GM19438 (cell line): ENCODE results near the gene GNA14.
"Not testable (repeated sequence)": the region's sequence is repeated elsewhere in the genome, so short reads cannot be mapped to it uniquely, and the experiment has no call there.

Experiments
- ATAC-seq: cut with Tn5 transposase; IDR thresholded peaks from one replicate; pipeline ENCODE4 v1.9.1; 2021; ENCODE audit warnings: low read depth; ENCODE audit not compliant: unreplicated experiment

Gene GNA14

DNA sequence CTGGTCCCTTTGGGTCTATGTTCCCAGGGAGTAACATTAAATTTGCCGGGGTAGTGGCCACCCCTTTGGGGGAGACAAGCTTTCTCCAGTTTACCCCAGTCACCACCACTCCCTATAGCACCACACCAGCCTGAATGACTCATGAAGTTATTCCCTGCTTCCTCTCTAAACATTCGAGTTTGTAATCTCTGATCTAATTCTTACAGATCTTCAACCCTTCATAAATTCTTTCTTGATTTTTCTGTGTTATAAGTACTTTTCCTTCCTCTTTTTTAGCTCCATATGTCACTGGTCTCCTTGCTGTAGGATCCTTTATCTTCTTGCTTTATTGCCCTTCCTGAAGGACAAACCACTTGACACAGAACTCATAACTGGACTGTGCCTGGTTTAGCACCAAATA, 55.6 kb downstream of the GNA14 start:
- ATAC-seq: no peak

DNA sequence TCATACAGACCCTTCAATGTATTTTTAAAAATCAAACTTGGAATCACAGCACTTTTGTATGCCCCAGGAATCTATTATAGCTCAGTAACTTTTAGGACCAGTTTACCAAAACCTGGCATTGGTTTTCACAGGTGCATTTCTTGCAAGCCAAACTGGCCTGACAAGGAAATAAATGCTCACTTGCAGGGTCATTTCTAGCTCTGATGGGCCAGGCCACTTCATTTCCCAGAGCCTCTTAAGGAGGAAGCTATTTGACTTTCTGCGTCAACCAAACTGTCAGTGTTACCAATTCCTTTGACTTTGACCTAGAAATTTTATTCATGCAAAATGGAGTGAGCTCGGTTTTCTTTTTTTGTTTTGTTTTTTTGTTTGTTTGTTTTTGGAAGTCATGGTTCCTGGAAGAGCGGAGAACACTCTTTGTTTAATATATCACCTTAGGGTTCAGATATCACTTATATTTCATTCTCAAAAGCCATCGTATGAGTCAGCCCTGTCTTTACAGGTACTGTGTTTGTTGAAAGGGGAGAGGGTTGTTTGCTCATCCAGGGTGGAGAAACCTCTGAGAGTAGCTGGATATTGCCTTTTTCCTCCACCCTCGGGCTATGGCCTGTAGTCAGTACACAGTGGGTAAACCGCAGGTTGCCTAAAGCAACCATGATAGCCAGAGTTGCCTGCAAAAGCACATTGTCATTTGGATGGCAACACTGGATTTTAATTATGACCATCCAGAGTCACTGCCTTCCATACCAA, 58.9 kb downstream of the GNA14 start:
- ATAC-seq: no peak

GRCh38 chr9:77588271-77588937, 59.7 kb downstream of the GNA14 start:
- no peak for ATAC-seq

DNA sequence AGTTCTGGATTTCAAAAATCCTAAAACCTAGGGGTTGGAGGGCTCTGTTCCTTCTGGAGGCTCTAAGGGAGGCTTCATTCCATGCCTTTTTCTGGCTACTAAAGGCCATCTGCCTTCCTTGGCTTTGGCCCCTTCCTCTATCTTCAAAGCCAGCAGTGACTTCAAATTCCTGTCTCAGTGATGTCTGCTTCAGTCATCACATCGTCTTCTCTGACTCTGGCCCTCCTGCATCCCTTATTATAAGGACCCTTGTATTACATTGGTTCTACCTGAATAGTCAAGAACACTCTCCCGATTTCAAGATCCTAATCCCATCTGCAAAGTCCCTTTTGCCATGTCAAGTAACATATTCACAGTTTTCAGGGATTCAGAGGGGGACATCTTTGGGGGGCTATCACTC, 60.3 kb downstream of the GNA14 start:
- no peak for ATAC-seq

DNA sequence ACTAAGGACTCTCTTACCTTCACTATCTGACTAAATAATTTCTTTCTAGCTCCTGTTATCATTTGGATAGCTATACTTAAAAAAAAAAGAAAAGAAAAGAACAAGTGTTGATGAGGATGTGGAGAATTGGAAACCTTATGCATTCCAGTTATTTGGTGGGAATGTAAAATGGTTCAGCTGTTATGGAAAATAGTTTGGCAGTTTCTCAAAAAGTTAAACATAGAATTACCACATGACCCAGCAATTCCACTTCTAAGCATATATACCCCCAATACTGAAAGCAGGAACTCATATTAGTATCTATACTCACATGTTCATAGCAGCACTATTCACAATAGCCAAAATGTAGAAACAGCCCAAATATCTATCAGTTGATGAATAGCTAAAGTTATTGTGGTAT, 61.1 kb downstream of the GNA14 start:
- no peak for ATAC-seq

GRCh38 chr9:77586591-77586990, 61.5 kb downstream of the GNA14 start:
- no peak for ATAC-seq

DNA sequence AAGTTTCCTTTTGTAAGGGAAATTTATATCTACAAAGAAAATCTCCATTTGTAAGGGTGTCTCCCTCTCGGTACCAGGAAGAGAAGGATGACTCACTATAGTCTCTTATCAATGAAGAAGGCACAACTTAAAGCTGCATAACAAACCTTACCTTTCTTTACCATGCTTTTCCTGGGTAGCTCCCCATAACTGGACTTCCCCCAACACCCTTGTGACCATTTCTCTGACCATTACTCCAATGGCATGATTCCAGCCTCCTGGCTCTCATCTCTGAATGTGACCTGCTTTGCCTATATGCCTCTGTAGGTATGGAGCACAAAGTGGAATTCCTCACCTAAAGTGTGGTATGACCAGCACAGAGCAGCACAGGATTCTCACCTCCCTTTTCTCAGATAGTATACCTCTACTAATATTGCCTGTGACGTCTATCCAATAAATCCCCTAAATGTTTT, 62.8 kb downstream of the GNA14 start:
- no peak for ATAC-seq

DNA sequence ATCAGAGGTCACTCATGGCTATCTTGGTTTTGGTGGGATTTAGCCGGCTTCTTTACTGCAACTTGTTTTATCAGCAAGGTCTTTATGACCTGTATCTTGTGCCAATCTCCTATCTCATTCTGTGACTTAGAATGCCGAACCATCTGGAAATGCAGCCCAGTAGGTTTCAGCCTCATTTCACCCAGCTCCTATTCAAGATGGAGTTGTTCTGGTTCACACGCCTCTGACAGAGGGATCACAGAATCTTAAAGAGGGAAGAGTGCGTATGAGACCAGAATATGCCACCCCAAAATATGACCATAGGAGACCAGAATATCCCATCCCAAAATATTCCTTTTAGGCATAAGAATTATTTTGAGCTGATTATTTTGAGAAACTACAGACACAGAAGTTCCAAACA, 63.2 kb downstream of the GNA14 start:
- ATAC-seq: not testable (repeated sequence)

DNA sequence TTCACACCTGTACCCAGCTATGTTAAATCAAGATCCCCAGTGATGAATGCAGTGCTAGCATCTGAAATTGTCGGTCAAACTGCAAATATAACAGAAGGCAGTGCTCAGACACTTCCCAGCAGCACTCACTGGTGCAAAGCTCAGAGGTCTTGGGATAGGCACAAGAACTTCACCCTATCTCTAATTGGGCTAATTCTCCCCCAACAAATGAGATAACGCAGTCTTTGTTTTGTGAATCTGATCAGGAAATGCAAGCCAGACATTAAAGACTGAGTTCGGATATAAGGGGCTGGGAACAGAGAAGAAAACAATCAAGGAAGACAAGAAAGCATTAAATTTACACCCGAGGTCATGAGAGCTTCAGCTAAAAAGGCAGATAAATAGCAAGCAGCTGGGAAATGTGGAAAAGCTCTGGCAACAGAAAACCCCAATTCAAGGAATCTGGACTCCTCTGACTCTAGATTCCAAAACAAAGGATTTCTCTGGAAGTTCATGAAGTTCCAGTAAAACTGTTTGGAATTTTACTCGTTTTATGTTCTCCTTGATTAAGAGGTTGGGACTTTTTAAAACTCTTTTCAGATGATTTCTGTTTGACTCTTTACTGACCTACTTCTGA, 65.1 kb downstream of the GNA14 start:
- ATAC-seq: no peak

- no peak for ATAC-seq
Measured at GRCh38 chr9:77582525-77582924, 65.6 kb downstream of the GNA14 start.

GRCh38 chr9:77575785-77576184, 72.3 kb downstream of the GNA14 start:
- ATAC-seq: no peak

DNA sequence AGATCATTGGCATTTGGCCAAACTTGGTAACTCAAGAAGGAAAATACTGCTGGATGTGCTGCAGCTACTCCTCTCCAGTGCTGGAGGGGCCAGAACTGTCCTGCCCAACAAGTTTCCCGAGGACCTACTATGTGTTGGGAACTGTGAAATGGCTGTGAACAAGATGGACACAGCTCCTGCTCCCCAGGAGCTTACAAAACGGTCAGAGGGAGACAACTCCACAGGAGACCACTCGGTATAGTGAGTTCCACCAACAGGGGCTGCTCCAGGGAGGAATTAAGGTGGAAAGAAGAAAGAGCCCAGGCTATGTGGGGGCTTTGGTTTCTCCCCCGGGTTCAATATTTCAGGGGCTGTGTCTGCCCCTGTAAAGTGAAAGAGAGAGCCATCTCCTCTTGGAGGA, 78.8 kb downstream of the GNA14 start:
- ATAC-seq: no peak

DNA sequence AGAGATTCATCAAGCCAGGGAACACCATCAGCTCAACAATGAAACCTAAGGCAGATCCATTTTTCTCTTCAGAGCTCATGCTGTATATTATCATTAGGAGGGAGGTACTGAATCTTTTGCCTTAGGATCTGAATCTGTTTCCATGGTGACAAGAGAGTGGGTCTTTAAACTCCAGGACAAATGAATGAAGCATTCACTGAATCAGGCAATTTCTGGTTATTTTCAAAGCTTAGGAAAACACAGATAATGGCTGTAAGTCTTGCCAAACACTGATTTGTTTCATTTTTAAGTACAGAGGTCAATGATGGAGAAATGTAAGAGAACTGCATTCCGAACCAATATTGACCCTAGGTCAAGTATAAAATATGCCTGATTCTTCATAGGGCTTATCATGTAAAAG, 84.9 kb downstream of the GNA14 start:
- ATAC-seq: no peak

DNA sequence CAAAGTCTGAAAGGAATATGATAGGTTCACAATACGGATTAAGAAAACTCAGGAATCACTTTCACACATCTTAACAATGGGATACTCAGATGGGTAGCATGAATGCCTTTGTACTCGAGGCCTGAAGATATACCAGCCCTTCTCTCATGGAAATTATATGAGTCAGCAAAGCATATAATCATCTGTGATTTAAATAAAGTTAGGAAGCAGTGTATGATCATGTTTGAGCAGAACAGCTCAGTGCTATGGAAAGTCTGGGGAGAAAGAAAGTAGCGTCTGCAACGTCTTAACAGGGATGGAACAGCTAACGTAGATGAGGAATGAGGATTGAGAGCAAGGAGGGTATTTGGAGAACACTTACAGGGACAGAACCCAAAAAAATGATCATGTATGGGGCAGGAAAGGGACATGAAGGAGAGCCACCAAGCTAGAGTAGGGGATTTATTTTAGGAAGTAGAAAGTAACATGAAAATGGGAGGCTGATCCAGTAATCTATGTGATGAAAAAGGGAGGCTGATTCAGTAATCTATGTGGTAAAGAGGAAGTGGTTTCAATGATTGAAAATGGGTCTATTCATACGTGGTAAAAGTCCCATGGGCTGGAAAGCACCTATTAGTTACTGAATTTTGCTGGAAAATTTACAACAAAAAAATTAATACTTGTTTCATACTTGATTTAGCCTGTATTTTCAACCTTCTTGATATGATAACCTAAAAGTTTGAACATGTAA, 85.9 kb downstream of the GNA14 start:
- no peak for ATAC-seq

DNA sequence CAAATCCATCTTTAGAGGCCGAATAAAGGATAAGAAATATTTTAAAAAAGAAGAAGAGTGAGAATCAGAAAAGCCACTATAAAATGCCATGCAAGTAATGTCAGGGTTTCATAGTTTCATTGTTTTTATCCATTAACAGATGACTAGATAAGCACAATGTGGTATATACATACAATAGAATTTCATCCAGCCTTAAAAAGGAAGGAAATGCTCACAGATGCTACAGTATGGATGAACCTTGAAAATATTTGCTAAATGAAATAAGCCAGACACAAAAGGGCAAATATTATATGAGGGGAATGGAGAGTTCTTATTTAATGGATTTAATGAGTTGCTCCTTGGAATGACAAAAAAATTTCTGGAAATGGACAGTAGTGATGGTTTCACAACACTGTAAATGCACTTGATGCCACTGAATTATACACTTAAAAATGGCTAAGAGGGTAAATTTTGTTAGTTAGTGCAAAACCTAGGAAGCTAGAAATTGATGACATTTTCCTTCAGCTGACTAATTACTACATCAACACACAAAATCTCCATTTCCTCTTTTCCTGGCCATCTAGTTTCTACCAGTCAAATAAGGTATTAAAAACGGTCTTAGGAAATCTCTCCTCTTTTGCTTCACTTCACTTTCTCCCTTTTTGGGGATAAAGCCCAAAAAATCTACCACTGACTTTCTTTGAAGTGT, 86.6 kb downstream of the GNA14 start:
- no peak for ATAC-seq

- ATAC-seq: no peak
Measured at GRCh38 chr9:77556396-77556795, 91.7 kb downstream of the GNA14 start.

GRCh38 chr9:77554586-77555105, 93.5 kb downstream of the GNA14 start:
- no peak for ATAC-seq

GRCh38 chr9:77547106-77547730, 100.9 kb downstream of the GNA14 start:
- ATAC-seq: no peak

DNA sequence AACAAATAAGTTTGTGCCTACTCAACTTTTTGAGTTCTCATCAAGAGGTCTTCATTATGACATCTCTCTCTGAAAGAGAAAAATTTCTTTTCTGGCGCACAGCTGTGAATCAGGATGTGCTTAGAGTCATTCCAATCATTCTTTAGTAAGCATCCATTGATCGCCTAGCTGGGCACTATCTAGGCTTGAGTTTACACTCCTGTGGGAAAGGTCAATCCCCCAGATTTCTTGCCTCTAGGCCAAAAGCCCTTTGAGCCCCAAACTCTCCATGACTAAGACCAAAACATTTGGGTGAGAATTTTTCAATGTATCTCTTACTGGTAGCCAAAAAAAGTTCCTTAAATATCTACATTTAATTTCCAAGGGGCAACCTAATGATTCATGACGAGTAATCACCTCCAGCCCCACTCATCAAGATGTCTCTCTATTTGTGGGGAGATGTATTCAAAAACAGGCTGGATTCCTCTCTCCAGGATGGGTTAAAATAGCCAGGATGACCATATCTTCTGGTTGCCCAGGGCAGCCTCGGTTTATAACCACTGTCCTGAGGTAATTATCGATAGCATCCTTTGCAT, 101.7 kb downstream of the GNA14 start:
- ATAC-seq: no peak

GRCh38 chr9:77544546-77544945, 103.6 kb downstream of the GNA14 start:
- ATAC-seq: no peak
